Measurements from ENCODE around the gene FAM131C. TPM values are rescaled to one million over a fixed set of nuclear protein-coding genes. Genes with fewer than 3 reads are reported as not detected.

Gene FAM131C
- total RNA-seq, 1 donor from 2014 or later, result 1.1 TPM

GRCh38 chr1:16091296-16091695 is 17.8 kb upstream of the FAM131C start:
- no peak overlapping the region for H3K27ac Mint-ChIP-seq (ENCODE audit: unreplicated experiment)
- H3K36me3 Mint-ChIP-seq (ENCODE audit: unreplicated experiment), result no peaks in the 10 kb centered on the region
- no peak for DNase-seq
- no peak for TF ChIP-seq CTCF (IDR thresholded peaks at IDR 0.05; ENCODE audit: partially characterized antibody, unreplicated experiment)
- H3K4me3 Mint-ChIP-seq (ENCODE audit: unreplicated experiment), result no peak overlapping the region
- H3K4me1 Mint-ChIP-seq (ENCODE audit: low read depth, unreplicated experiment), result no peaks in the 10 kb centered on the region
- peaks cover 7% of the 10 kb centered on the region for H3K9me3 Mint-ChIP-seq (ENCODE audit: unreplicated experiment)
- H3K27me3 Mint-ChIP-seq (ENCODE audit: unreplicated experiment), result peaks cover 6% of the 10 kb centered on the region

DNA sequence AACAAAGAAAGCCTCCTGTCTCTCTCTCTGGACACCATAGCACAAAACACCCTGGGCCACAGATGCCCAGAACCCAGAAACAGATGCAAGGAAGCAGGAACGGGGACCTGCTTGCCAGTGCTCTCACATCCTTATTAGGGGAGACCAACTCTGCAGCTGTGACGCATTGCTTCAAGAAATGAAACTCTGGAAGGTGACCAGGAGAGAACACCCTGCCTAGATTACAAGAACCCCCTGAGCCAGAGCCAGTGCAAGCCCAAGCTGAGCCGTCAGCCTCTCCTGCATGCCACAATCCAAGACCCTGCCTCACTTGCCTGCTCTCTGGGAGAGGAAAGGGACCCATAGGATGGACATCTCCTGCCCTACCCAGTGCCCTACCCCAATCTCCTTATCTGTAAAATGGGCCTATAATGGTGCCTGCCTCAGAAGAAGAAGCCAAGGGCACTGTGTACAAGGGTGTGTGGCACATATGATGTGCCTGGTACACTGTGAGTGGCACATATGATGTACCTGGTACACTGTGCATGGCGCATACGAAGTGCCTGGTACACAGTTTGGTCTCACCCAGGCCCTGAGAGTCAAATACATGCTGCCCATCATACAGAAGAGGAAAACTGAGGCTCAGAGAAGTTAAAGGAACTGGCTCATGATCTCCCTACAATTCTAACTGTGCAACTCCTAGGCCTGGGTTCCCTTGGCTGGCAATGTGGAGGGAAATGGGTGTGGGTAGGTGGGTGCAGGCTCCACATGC is 16.8 kb upstream of the FAM131C start:
- DNase-seq, result no peak
- Mint-ChIP-seq H3K4me3 (ENCODE audit: unreplicated experiment) (no peak overlapping the region), H3K27ac (ENCODE audit: unreplicated experiment) (no peak overlapping the region), H3K4me1 (ENCODE audit: low read depth, unreplicated experiment) (no peaks in the 10 kb centered on the region), H3K36me3 (ENCODE audit: unreplicated experiment) (no peaks in the 10 kb centered on the region), H3K27me3 (ENCODE audit: unreplicated experiment) (peaks cover 6% of the 10 kb centered on the region), H3K9me3 (ENCODE audit: unreplicated experiment) (peaks cover 7% of the 10 kb centered on the region)
- TF ChIP-seq CTCF (IDR thresholded peaks at IDR 0.05; ENCODE audit: partially characterized antibody, unreplicated experiment), result no peak

DNA sequence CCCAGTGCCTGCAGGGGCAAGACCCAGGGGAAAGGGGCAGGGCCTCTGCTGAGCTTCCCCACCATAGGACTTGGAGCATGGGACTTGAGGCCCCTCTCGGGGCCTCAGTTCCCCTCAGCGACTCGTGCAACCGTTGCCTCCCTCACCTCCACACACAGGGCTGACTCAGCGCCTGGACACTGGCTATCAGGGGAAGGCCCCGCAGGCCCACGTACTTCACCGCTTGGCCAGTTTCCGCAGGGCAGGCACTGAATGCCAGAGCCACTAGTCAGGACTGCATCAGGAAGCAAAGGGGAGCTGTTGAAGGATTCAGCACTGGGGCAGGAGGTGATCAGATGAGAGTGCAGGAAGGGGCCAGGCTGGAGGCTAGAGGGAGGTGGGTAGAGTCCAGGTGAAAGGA is 15.5 kb upstream of the FAM131C start:
- TF ChIP-seq CTCF (IDR thresholded peaks at IDR 0.05; ENCODE audit: partially characterized antibody, unreplicated experiment), result no peak
- no peak overlapping the region for H3K4me3 Mint-ChIP-seq (ENCODE audit: unreplicated experiment)
- H3K27ac Mint-ChIP-seq (ENCODE audit: unreplicated experiment), result no peak overlapping the region
- H3K27me3 Mint-ChIP-seq (ENCODE audit: unreplicated experiment), result peaks cover 3% of the 10 kb centered on the region
- H3K36me3 Mint-ChIP-seq (ENCODE audit: unreplicated experiment), result no peaks in the 10 kb centered on the region
- peaks cover 6% of the 10 kb centered on the region for H3K9me3 Mint-ChIP-seq (ENCODE audit: unreplicated experiment)
- no peaks in the 10 kb centered on the region for H3K4me1 Mint-ChIP-seq (ENCODE audit: low read depth, unreplicated experiment)
- DNase-seq, result no peak

- Mint-ChIP-seq H3K27ac (ENCODE audit: unreplicated experiment) (no peak overlapping the region), H3K9me3 (ENCODE audit: unreplicated experiment) (peaks cover 5% of the 10 kb centered on the region), H3K27me3 (ENCODE audit: unreplicated experiment) (peaks cover 2% of the 10 kb centered on the region), H3K36me3 (ENCODE audit: unreplicated experiment) (no peaks in the 10 kb centered on the region), H3K4me3 (ENCODE audit: unreplicated experiment) (no peak overlapping the region), H3K4me1 (ENCODE audit: low read depth, unreplicated experiment) (no peaks in the 10 kb centered on the region)
- no peak for TF ChIP-seq CTCF (IDR thresholded peaks at IDR 0.05; ENCODE audit: partially characterized antibody, unreplicated experiment)
- no peak for DNase-seq
These were observed 15.0 kb upstream of the FAM131C start for GRCh38 chr1:16088351-16088911.

DNA sequence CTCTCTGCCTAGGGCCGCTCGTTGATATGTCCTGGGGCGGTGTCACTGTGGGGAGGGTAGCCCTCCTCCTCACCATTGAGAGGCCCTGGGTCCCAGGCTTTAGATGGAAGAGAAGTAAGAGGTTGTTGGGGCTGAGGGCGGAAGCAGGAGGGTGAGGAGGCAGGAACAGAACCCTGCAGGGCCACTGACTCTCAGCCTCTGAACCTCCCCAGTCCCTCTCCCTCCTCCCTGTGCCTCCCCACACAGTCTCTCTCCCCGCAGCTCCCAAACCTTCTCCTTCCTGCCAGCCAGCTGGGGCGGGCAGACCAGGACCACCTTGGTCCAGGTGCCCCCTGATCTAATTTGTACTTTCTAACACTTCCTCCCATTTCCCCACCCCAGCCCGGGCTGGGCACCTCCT is 14.3 kb upstream of the FAM131C start:
- H3K27me3 Mint-ChIP-seq (ENCODE audit: unreplicated experiment), result peaks cover 2% of the 10 kb centered on the region
- no peak overlapping the region for H3K27ac Mint-ChIP-seq (ENCODE audit: unreplicated experiment)
- no peak overlapping the region for H3K4me3 Mint-ChIP-seq (ENCODE audit: unreplicated experiment)
- no peaks in the 10 kb centered on the region for H3K36me3 Mint-ChIP-seq (ENCODE audit: unreplicated experiment)
- no peak for TF ChIP-seq CTCF (IDR thresholded peaks at IDR 0.05; ENCODE audit: partially characterized antibody, unreplicated experiment)
- no peak for DNase-seq
- H3K9me3 Mint-ChIP-seq (ENCODE audit: unreplicated experiment), result peaks cover 7% of the 10 kb centered on the region
- no peaks in the 10 kb centered on the region for H3K4me1 Mint-ChIP-seq (ENCODE audit: low read depth, unreplicated experiment)
